Pancreas (tissue), 10 donors: ENCODE results near the gene FEZ2. TPM values are rescaled to one million over a fixed set of nuclear protein-coding genes. Genes with fewer than 3 reads are reported as not detected.
A peak's percentile ranks its signal among the peaks of the same experiment; 100 is the strongest.

Source experiments
- ATAC-seq, 4 donors: fragments of 200-7000 bp; cut with Tn5 transposase; one replicate each; pipeline versions ENCODE4 v1.8.0 to v1.9.1; 2020; ENCODE audit warnings: mild to moderate bottlenecking in 4 of 4, moderate library complexity in 4 of 4
- DNase-seq, 6 donors: peaks; one replicate each; pipeline ENCODE4 v3.0.0-alpha.2; 2020
- FAIRE-seq: peaks from 2 replicates; lab custom pipeline; 2012; peaks lifted over from hg19 to GRCh38; lab: Jason Lieb, UNC
- H3K27ac ChIP-seq, 4 donors: fragments of 200-600 bp; sonication (generic); 1 replicate in 3 of 4; 2 replicates in 1 of 4; pipeline versions ENCODE4 v1.5.0 to v1.8.0; 2020
- H3K27me3 ChIP-seq, 4 donors: fragments of 200-600 bp; one replicate each; pipeline ENCODE4 v1.8.0; 2021
- H3K36me3 ChIP-seq, 3 donors: fragments of 200-600 bp; sonication (generic) in 1 of 3; one replicate each; pipeline versions ENCODE4 v1.5.0 to v1.8.0; 2020 to 2021
- H3K4me1 ChIP-seq, 3 donors: fragments of 200-600 bp; one replicate each; pipeline ENCODE4 v1.8.0; 2021
- H3K4me3 ChIP-seq, 4 donors: fragments of 200-600 bp; sonication (generic) in 2 of 4; one replicate each; pipeline versions ENCODE4 v1.5.0 to v1.8.0; 2020 to 2021
- H3K9me3 ChIP-seq, 4 donors: fragments of 200-600 bp; one replicate each; pipeline ENCODE4 v1.8.0; 2021
- CTCF ChIP-seq, 4 donors: fragments of 200-600 bp; sonication (generic) in 3 of 4; IDR thresholded peaks; one replicate each; pipeline versions ENCODE4 v1.5.0 to v1.8.0; 2021; ENCODE audit warnings: antibody characterized with exemption in 4 of 4
- whole genome bisulfite sequencing, 2 donors: extraction: QIAGEN DNeasy Blood & Tissue Kit; methylation state at CpG; one replicate each; pipeline ENCODE4 v1.1.7; 2013; 5-methylcytosine and 5-hydroxymethylcytosine counted together
- intact Hi-C, 3 donors: fragments of 100-400 bp; cut with DNase I; formaldehyde crosslinking; loops; one replicate each; pipeline versions ENCODE4 v1.11.1 to v1.14.2; 2022
- polyA plus RNA-seq, 2 donors: library from polyadenylated mRNA; stranded (reverse); fragments of 200-250 nt; gene quantifications; one replicate each; pipeline ENCODE4 v1.2.3, GENCODE V29; 2013
- total RNA-seq, 6 donors: library from RNA; stranded (reverse); fragmentation: NEBNext Ultra II Directional in 4 of 6; extraction: Animal tissue kit (Norgen Biotek cat#: 25700) in 4 of 6; gene quantifications; one replicate each; pipeline versions ENCODE4 v1.2.1 to v1.2.4, GENCODE V29; 2021 to 2023
- donor health status: healthy with polysubstance abuse.
- donor health status: DM: no; HTN: no; CAD: no; lungs with moderate emphysema.
- donor health status: DM: no; HTN: no; CAD: no.
- donor health status: control.
- donor health status: control.
- donor health status: Bipolar disorder and iron deficiency.
- donor health status: DM: yes; HTN: yes; CAD: no.
- donor health status: DM: no; HTN: no; CAD: no.
- donor health status: DM: no; HTN: no; CAD: no.
- donor health status: DM: yes; HTN: yes; CAD: no.

The FEZ2 gene
- total and polyA plus RNA-seq, 8 donors: 7.0 to 18.2 (median 9.4) TPM

GRCh38 chr2:36538335-36538734 lies 59.6 kb downstream of the FEZ2 start:
- no peaks in the 10 kb centered on the region for H3K4me1 ChIP-seq
- no peaks in the 10 kb centered on the region for H3K9me3 ChIP-seq
- 71 to 80% methylated on average over 5 of the region's 5 CpGs for WGBS, 2 donors
- FAIRE-seq: no peak
- H3K4me3 ChIP-seq: no peak overlapping the region
- intact Hi-C loops: no loop called here
- DNase-seq: no peak
- no peaks in the 10 kb centered on the region for H3K27me3 ChIP-seq
- H3K27ac ChIP-seq: no peak overlapping the region
- no peak for ATAC-seq
- TF ChIP-seq CTCF (IDR thresholded peaks at IDR 0.05): no peak
- no peaks in the 10 kb centered on the region for H3K36me3 ChIP-seq

- DNase-seq: no peak
- Histone ChIP-seq H3K4me3 (no peak overlapping the region), H3K36me3 (no peaks in the 10 kb centered on the region), H3K9me3 (no peaks in the 10 kb centered on the region), H3K27me3 (no peaks in the 10 kb centered on the region), H3K4me1 (no peaks in the 10 kb centered on the region), H3K27ac (no peak overlapping the region)
- no peak for FAIRE-seq
- TF ChIP-seq CTCF (IDR thresholded peaks at IDR 0.05): no peak
- intact Hi-C loops: no loop called here
- 64 to 74% methylated on average over 3 of the region's 3 CpGs for WGBS, 2 donors
- ATAC-seq: no peak
Measured at GRCh38 chr2:36536776-36537175, 61.2 kb downstream of the FEZ2 start.

- intact Hi-C loops: no loop called here
- Histone ChIP-seq H3K36me3 (no peaks in the 10 kb centered on the region), H3K9me3 (no peaks in the 10 kb centered on the region), H3K27me3 (no peaks in the 10 kb centered on the region), H3K4me3 (no peak overlapping the region), H3K4me1 (no peaks in the 10 kb centered on the region), H3K27ac (no peak overlapping the region)
- no peak for TF ChIP-seq CTCF (IDR thresholded peaks at IDR 0.05)
- DNase-seq (no peak), FAIRE-seq (no peak), ATAC-seq (no peak)
- WGBS, 2 donors: 66 to 88% methylated on average over 2 of the region's 2 CpGs
Measured at GRCh38 chr2:36535099-36535498, 62.9 kb downstream of the FEZ2 start.

GRCh38 chr2:36534275-36534799 lies 63.6 kb downstream of the FEZ2 start:
- Histone ChIP-seq H3K4me3 (no peak overlapping the region), H3K27me3 (no peaks in the 10 kb centered on the region), H3K4me1 (no peaks in the 10 kb centered on the region), H3K36me3 (no peaks in the 10 kb centered on the region), H3K27ac (no peak overlapping the region), H3K9me3 (no peaks in the 10 kb centered on the region)
- TF ChIP-seq CTCF (IDR thresholded peaks at IDR 0.05): no peak
- intact Hi-C loops: no loop called here
- DNase-seq: no peak
- FAIRE-seq: no peak
- ATAC-seq: no peak

- 70 to 75% methylated on average over 3 of the region's 3 CpGs for WGBS, 2 donors
- no peaks in the 10 kb centered on the region for H3K36me3 ChIP-seq
- TF ChIP-seq CTCF (IDR thresholded peaks at IDR 0.05): no peak
- ATAC-seq: peak in 3 of 4 donors; percentile 25 to 45 (median 36)
- no peaks in the 10 kb centered on the region for H3K27me3 ChIP-seq
- H3K4me3 ChIP-seq: no peak overlapping the region
- H3K9me3 ChIP-seq: no peaks in the 10 kb centered on the region
- intact Hi-C loops: no loop called here
- DNase-seq: no peak
- FAIRE-seq: no peak
- H3K4me1 ChIP-seq: no peaks in the 10 kb centered on the region
- H3K27ac ChIP-seq: no peak overlapping the region
Measured at GRCh38 chr2:36530983-36531354, 67.0 kb downstream of the FEZ2 start.
